T-cell (primary cell): ENCODE results near the gene IQCC. TPM values are rescaled to one million over a fixed set of nuclear protein-coding genes. Genes with fewer than 3 reads are reported as not detected.
"Not testable (repeated sequence)": the region's sequence is repeated elsewhere in the genome, so short reads cannot be mapped to it uniquely, and the experiment has no call there.

Source experiments
- ATAC-seq, 4 experiments: fragments of 200-7000 bp in 3 of 4; fragments of 150-1000 bp in 1 of 4; cut with Tn5 transposase; replicated peaks in 1 of 4; 1 replicate in 3 of 4; 2 replicates in 1 of 4; pipeline ENCODE4 v1.10.0; 2021; ENCODE audit warnings: moderate library complexity in 3 of 4, mild to moderate bottlenecking in 2 of 4, moderate number of reproducible peaks in 1 of 4
- CTCF ChIA-PET, 2 donors: fragments of 300-600 bp; sonication (Branson Sonifier 250); formaldehyde crosslinking; loops; one replicate each; lab custom pipeline; 2022; ENCODE audit warnings: antibody characterized with exemption in 2 of 2; lab: Charles Lee
- POLR2A ChIA-PET, 2 donors: fragments of 300-600 bp; sonication (Branson Sonifier 250); formaldehyde crosslinking; loops; one replicate each; lab custom pipeline; 2022; ENCODE audit warnings: antibody characterized with exemption in 2 of 2; lab: Charles Lee
- DNase-seq, 35 experiments: peaks; one replicate each; pipeline versions ENCODE4 v3.0.0 to v3.0.0-alpha.2; 2013 to 2023
- H3K27ac ChIP-seq: one replicate; pipeline ENCODE4 v1.5.1; 2013; ENCODE audit warnings: low read length
- H3K27me3 ChIP-seq, 2 experiments: replicated peaks in 1 of 2; 1 replicate in 1 of 2; 2 replicates in 1 of 2; pipeline versions ENCODE4 v1.6.1 to v1.7.0; 2013; ENCODE audit warnings: low read length in 1 of 2, mixed read lengths in 1 of 2; ENCODE audit not compliant: control insufficient read depth in 2 of 2, insufficient read depth in 2 of 2; ENCODE audit errors: extremely low read depth in 1 of 2
- H3K36me3 ChIP-seq, 2 donors: 1 replicate in 1 of 2; 2 replicates in 1 of 2; pipeline versions ENCODE4 v1.6.1 to v1.7.0; 2013; ENCODE audit warnings: low read length in 1 of 2; ENCODE audit not compliant: control insufficient read depth in 2 of 2, insufficient read depth in 1 of 2; ENCODE audit errors: extremely low read depth in 1 of 2
- H3K4me1 ChIP-seq, 2 experiments: 1 replicate in 1 of 2; 2 replicates in 1 of 2; pipeline versions ENCODE4 v1.6.1 to v1.7.0; 2013; ENCODE audit warnings: low read length in 2 of 2, mixed read lengths in 1 of 2; ENCODE audit not compliant: insufficient read depth in 2 of 2, control insufficient read depth in 1 of 2; ENCODE audit errors: extremely low read depth in 1 of 2
- H3K4me3 ChIP-seq, 2 donors: 1 replicate in 1 of 2; 2 replicates in 1 of 2; pipeline versions ENCODE4 v1.5.1 to v1.7.0; 2013; ENCODE audit warnings: mild to moderate bottlenecking in 2 of 2, low read length in 1 of 2, moderate library complexity in 1 of 2; ENCODE audit not compliant: control insufficient read depth in 1 of 2; ENCODE audit errors: extremely low read depth in 1 of 2
- H3K9me3 ChIP-seq: 2 replicates; pipeline ENCODE4 v1.7.0; 2013
- H3K27ac Mint-ChIP-seq, 2 donors: one replicate each; pipeline ENCODE4 v1.8.0; 2020 to 2021; ENCODE audit warnings: mild to moderate bottlenecking in 2 of 2, mixed read lengths in 2 of 2
- H3K27me3 Mint-ChIP-seq, 2 donors: one replicate each; pipeline ENCODE4 v1.8.0; 2021 to 2022; ENCODE audit warnings: mixed read lengths in 2 of 2
- H3K36me3 Mint-ChIP-seq: one replicate; pipeline ENCODE4 v1.8.0; 2021; ENCODE audit warnings: mixed read lengths
- H3K4me1 Mint-ChIP-seq, 3 donors: one replicate each; pipeline ENCODE4 v1.8.0; 2020 to 2022; ENCODE audit warnings: mixed read lengths in 3 of 3, mild to moderate bottlenecking in 1 of 3
- H3K4me3 Mint-ChIP-seq, 3 donors: one replicate each; pipeline ENCODE4 v1.8.0; 2020 to 2022; ENCODE audit warnings: mild to moderate bottlenecking in 3 of 3, mixed read lengths in 3 of 3, moderate library complexity in 3 of 3
- H3K9me3 Mint-ChIP-seq, 3 donors: one replicate each; pipeline ENCODE4 v1.8.0; 2020 to 2022; ENCODE audit warnings: mixed read lengths in 3 of 3
- WGBS: methylation state at CpG from one replicate; pipeline ENCODE4 v1.1.5; 2013; ENCODE audit warnings: missing lambda C conversion rate; ENCODE audit not compliant: insufficient coverage; 5-methylcytosine and 5-hydroxymethylcytosine counted together
- total RNA-seq, 35 experiments: library from RNA in 6 of 35; stranded (reverse) in 6 of 35; fragments of 120-200 nt in 1 of 35; gene quantifications; one replicate each; pipeline versions ENCODE4 v1.2.1 to v1.2.4 and lab custom pipeline; 2013 to 2026

IQCC gene
- total RNA-seq (1 to 10 TPM; 1.3 to 3.6 (median 2.3) TPM), total RNA-seq (lab: John Stamatoyannopoulos, UW) (0.99 to 9.2 (median 4.1) reads per million in 29 experiments)
- 2.9 TPM for total RNA-seq (2013)

DNA sequence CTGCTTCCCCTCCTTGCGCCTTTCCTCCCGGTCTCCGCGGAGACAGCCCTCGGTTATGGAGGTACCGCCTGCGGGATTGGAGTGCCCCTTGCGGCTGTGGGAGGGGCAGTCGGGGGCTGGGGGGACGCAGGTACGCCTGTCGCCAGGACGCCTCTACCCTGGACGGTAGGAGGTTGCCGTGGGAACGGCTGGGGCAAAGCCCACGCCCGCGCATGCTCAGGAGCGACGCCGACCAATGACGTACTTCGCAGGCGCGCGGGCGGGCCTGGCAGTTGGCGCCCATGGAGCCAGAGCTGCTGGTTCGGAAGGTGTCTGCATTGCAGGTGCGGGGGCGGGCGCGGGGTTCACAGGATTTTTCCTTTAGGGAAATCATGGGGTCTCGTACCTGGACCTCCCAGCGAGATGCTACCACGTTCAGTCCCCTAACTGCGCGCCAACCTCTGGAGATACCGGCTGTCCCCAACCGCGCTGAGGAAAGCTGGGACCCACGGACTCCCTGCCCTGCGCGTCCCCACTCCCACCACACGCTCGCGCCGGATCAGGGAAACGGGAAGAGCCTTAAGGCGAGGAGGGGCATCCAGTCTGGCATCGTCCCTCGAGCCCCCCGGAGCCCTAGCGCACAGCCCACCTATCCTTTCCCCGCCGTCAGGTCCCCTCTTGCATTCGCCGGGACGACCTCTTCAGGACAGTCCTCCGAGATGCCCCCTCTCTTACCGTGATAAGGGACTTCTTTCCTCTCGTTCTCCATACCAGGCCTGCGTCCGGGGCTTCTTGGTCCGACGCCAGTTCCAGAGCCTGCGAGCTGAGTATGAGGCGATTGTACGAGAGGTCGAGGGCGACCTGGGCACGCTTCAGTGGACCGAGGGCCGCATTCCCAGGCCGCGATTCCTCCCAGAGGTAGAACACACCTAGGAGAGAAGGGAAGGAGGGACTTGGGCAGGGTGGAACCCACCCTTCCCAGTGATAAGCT, at the start of gene IQCC:
TSS of gene IQCC (plus strand) at position 271 of the 970 bp plus-strand sequence. CDS start at position 282, 11 bp downstream.
- CTCF ChIA-PET = interaction anchor here in 1 of 2 donors (0.6 to 1.5 kb wide), 4 partner anchors 10 to 85 kb away, joined by 3 to 5 read pairs (median 3); no protein-coding TSS in a partner anchor
- Histone ChIP-seq H3K27ac (peak within 1 kb of the TSS; percentile 44), H3K36me3 (peaks cover 0 to 10% of the 10 kb centered on the region in 2 donors), H3K9me3 (no peaks in the 10 kb centered on the region), H3K27me3 (no peaks in the 10 kb centered on the region), H3K4me1 (peaks cover 11 to 52% of the 10 kb centered on the region in 2 experiments), H3K4me3 (peak within 1 kb of the TSS; percentile 76 to 80)
- peak within 1 kb of the TSS; percentile 82 to 85 (median 84) for H3K4me3 Mint-ChIP-seq
- peak; percentile 63 to 93 (median 80) for DNase-seq
- POLR2A ChIA-PET = interaction anchor here (0.6 to 0.8 kb wide), 4 partner anchors 10 to 71 kb away, joined by 3 to 12 read pairs (median 3); no protein-coding TSS in a partner anchor
- H3K9me3 Mint-ChIP-seq = no peaks in the 10 kb centered on the region
- peak; percentile 61 to 73 (median 70) for ATAC-seq
- peaks cover 32 to 55% (median 32%) of the 10 kb centered on the region in 3 donors for H3K4me1 Mint-ChIP-seq
- H3K27me3 Mint-ChIP-seq = no peaks in the 10 kb centered on the region
- H3K27ac Mint-ChIP-seq = peak within 1 kb of the TSS; percentile 39 to 46
- H3K36me3 Mint-ChIP-seq = no peaks in the 10 kb centered on the region
- 5% methylated on average over 60 of the region's 77 CpGs for WGBS

DNA sequence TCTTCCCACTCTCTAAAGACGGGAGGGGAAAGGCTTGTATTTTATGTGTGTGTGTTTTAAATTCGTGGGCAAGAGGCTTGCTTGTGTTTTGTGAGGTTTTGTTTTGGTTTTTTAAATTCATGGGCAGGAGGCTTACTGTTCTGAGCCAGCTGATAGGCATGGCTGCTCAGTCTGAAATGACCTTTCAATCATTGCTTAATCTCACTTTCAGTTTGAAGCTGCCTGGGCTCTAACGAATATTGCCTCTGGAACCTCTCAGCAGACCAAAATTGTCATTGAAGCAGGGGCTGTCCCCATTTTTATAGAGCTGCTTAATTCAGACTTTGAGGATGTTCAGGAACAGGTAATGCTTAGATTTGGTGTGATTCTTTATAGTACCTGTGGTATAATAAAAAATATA, 46.3 kb upstream of the IQCC start:
- no peak overlapping the region for H3K27ac Mint-ChIP-seq
- ChIA-PET CTCF (no interaction called here), POLR2A (no interaction called here)
- peaks cover 0 to 2% (median 0%) of the 10 kb centered on the region in 3 donors for H3K4me1 Mint-ChIP-seq
- ATAC-seq (no peak), DNase-seq (no peak)
- H3K27me3 ChIP-seq = no peaks in the 10 kb centered on the region
- 20% methylated on average over 1 of the region's 3 CpGs for WGBS
- no peaks in the 10 kb centered on the region for H3K9me3 ChIP-seq
- H3K27me3 Mint-ChIP-seq = no peaks in the 10 kb centered on the region
- no peak overlapping the region for H3K4me3 ChIP-seq
- H3K27ac ChIP-seq = no peak overlapping the region
- H3K4me3 Mint-ChIP-seq = no peak overlapping the region
- no peaks in the 10 kb centered on the region for H3K4me1 ChIP-seq
- peaks cover 67% of the 10 kb centered on the region for H3K36me3 Mint-ChIP-seq
- H3K9me3 Mint-ChIP-seq = no peaks in the 10 kb centered on the region
- H3K36me3 ChIP-seq = peaks cover 25 to 76% of the 10 kb centered on the region in 2 donors

DNA sequence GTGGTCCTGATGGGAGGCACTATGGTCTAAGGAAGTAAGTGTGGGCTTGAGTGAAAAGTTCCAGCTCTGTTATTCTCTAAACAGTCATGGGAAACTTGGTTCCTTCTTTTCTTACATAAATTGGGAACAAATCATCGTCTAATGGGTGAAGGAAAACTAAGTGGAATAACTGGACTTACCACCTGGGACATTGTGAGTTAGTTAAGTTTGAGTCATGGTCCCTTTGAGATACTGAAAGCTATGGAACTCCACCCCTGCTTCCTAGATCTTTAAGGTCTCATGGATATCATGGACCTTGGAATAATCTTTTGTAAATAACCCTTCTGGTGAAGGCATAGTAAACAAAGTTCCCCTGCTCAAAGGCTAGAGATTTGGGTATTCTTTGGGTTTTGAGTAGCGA, 42.1 kb upstream of the IQCC start:
- Mint-ChIP-seq H3K36me3 (peaks cover 56% of the 10 kb centered on the region), H3K9me3 (no peaks in the 10 kb centered on the region), H3K4me3 (no peak overlapping the region), H3K4me1 (no peaks in the 10 kb centered on the region), H3K27me3 (no peaks in the 10 kb centered on the region), H3K27ac (no peak overlapping the region)
- H3K27me3 ChIP-seq = no peaks in the 10 kb centered on the region
- no peak overlapping the region for H3K4me3 ChIP-seq
- H3K36me3 ChIP-seq = peaks cover 17 to 84% of the 10 kb centered on the region in 2 donors
- ATAC-seq (no peak), DNase-seq (no peak)
- ChIA-PET POLR2A (interaction anchor here in 1 of 2 donors (0.6 kb wide), 1 partner anchor 120 kb away, joined by 3 read pairs; no protein-coding TSS in a partner anchor), CTCF (no interaction called here)
- no peaks in the 10 kb centered on the region for H3K9me3 ChIP-seq
- H3K4me1 ChIP-seq = no peaks in the 10 kb centered on the region
- no CpG with 5 or more reads among the region's 2 CpGs for WGBS
- H3K27ac ChIP-seq = no peak overlapping the region

DNA sequence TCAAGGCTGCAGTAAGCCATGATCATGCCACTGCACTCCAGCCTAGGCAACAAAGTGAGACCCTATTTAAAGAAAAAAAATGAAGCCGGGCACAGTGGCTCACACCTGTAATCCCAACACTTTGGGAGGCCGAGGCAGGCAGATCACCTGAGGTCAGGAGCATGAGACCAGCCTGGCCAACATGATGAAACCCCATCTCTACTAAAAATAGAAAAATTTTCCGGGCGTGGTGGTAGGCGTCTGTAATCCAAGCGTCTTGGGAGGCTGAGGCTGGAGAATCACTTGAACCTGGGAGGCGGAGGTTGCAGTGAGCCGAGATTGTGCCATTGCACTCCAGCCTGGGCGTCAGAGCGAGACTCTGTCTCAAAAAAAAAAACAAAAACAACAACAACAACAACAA, 39.8 kb upstream of the IQCC start:
- H3K27ac Mint-ChIP-seq, POLR2A ChIA-PET, H3K9me3 ChIP-seq, H3K4me3 Mint-ChIP-seq, DNase-seq, H3K27me3 Mint-ChIP-seq, H3K27ac ChIP-seq, H3K27me3 ChIP-seq, H3K4me1 ChIP-seq, H3K4me1 Mint-ChIP-seq, ATAC-seq, H3K4me3 ChIP-seq, H3K9me3 Mint-ChIP-seq, CTCF ChIA-PET: not testable (repeated sequence)
- peaks cover 56% of the 10 kb centered on the region for H3K36me3 Mint-ChIP-seq
- 100% methylated on average over 1 of the region's 10 CpGs for WGBS
- peaks cover 19 to 83% of the 10 kb centered on the region in 2 donors for H3K36me3 ChIP-seq

DNA sequence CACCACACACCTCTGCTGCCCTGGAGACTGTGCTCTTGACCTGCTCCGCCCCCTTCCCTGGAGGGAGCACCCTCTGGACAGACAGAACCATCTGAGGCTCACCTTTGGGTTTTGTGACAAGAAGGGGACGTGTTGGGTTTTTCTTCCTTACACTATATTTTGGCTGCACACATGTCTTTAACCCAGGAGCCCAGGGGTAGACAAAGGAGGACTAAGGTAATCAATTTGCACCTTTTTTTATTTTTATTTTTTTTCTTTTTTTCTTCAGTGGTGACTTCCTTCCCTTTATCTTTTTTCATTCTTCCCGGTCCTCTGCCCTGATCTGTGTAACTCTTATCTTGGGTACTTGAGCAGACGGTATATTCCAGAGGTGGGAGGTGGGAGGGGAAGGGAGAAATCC, 34.5 kb upstream of the IQCC start:
- no CpG with 5 or more reads among the region's 4 CpGs for WGBS
- Mint-ChIP-seq H3K27ac (no peak overlapping the region), H3K4me1 (peaks cover 12 to 13% (median 12%) of the 10 kb centered on the region in 3 donors), H3K27me3 (no peaks in the 10 kb centered on the region), H3K4me3 (no peak overlapping the region), H3K9me3 (no peaks in the 10 kb centered on the region), H3K36me3 (peaks cover 55% of the 10 kb centered on the region)
- Histone ChIP-seq H3K4me3 (no peak overlapping the region), H3K4me1 (peaks cover 3 to 10% of the 10 kb centered on the region in 2 experiments), H3K27me3 (no peaks in the 10 kb centered on the region), H3K9me3 (no peaks in the 10 kb centered on the region), H3K27ac (no peak overlapping the region), H3K36me3 (peaks cover 18 to 67% of the 10 kb centered on the region in 2 donors)
- DNase-seq = no peak
- POLR2A ChIA-PET = no interaction called here
- CTCF ChIA-PET = no interaction called here
- ATAC-seq = no peak

DNA sequence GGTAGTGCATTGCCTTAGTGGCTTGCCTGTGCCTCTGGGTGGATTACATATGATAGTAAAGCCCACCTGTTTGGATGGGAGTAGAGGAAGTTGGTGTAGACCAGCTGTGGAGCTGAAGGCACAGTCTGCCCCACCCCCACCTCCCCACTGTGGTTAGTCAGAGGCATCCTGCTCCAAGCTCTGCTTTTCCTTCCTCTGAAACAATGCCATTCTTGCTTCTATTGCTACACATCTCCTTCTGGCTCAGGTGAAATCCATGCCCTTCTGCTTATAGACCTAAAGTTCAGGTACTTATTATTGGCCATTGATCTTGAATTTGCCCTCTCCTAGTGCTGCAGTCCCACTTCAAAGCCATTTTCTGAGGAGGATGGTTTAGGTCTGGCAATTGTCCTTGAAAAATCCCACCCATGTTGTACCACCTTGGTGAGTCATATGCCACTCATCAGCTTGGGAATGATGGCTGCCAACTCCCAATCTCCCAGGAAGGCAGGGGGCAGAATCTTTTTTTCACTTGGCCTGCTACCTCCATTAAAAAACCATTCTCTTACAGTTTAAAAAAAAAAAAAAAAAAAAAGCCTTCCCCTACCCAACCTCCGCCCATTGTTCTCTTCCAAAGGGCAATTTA, 32.7 kb upstream of the IQCC start:
- H3K4me1 Mint-ChIP-seq = peaks cover 12 to 13% (median 12%) of the 10 kb centered on the region in 3 donors
- no CpG with 5 or more reads among the region's 1 CpG for WGBS
- H3K27ac Mint-ChIP-seq = peak overlapping the region in 1 of 2 donors; percentile 21
- H3K27me3 Mint-ChIP-seq = no peaks in the 10 kb centered on the region
- no peak for ATAC-seq
- Histone ChIP-seq H3K36me3 (peaks cover 18 to 54% of the 10 kb centered on the region in 2 donors), H3K27ac (no peak overlapping the region), H3K4me1 (peaks cover 3 to 10% of the 10 kb centered on the region in 2 experiments), H3K9me3 (no peaks in the 10 kb centered on the region), H3K27me3 (no peaks in the 10 kb centered on the region), H3K4me3 (no peak overlapping the region)
- H3K4me3 Mint-ChIP-seq = no peak overlapping the region
- no peaks in the 10 kb centered on the region for H3K9me3 Mint-ChIP-seq
- ChIA-PET CTCF (interaction anchor here in 1 of 2 donors (0.7 kb wide), 2 partner anchors 61 to 193 kb away, joined by 3 to 4 read pairs; no protein-coding TSS in a partner anchor), POLR2A (interaction anchor here (0.6 kb wide), 4 partner anchors 11 to 604 kb away, joined by 3 to 9 read pairs (median 4); no protein-coding TSS in a partner anchor)
- DNase-seq = no peak
- peaks cover 47% of the 10 kb centered on the region for H3K36me3 Mint-ChIP-seq
